ENCODE data around the gene ABCB6.
A peak's percentile ranks its signal among the peaks of the same experiment; 100 is the strongest.

ABCB6 gene

GRCh38 chr2:219165058-219165911 is 53.5 kb downstream of the ABCB6 start:
- no peak for DNase-seq

- no peak for DNase-seq
Measured at GRCh38 chr2:219163156-219163555, 55.6 kb downstream of the ABCB6 start.

- no peak for DNase-seq
Measured at GRCh38 chr2:219161097-219161496, 57.7 kb downstream of the ABCB6 start.

GRCh38 chr2:219160186-219161017 is 58.4 kb downstream of the ABCB6 start, which contains the start of gene NHEJ1:
TSS of gene NHEJ1 (minus strand) at chr2:219160815. CDS start at chr2:219158362, 2,453 bp downstream.
- DNase-seq: peak; percentile 92
